GM12865 (cell line): ENCODE results near the gene SURF4.
"Not testable (repeated sequence)": the region's sequence is repeated elsewhere in the genome, so short reads cannot be mapped to it uniquely, and the experiment has no call there.

Experiments used
- DNase-seq: peaks from one replicate; pipeline ENCODE4 v3.0.0; 2010; ENCODE audit warnings: low read depth
- H3K4me3 ChIP-seq: 2 replicates; pipeline ENCODE4 v1.5.1; 2011; ENCODE audit warnings: mild to moderate bottlenecking, low read depth, low read length, control low read depth
- CTCF ChIP-seq: IDR thresholded peaks from 2 replicates; pipeline ENCODE4 v1.5.1; 2011; ENCODE audit warnings: low read length, control low read depth, low read depth, inconsistent platforms; ENCODE audit not compliant: insufficient read depth; ENCODE audit errors: missing control alignments

Gene SURF4

GRCh38 chr9:133340256-133340655 lies 35.6 kb downstream of the SURF4 start:
- TF ChIP-seq CTCF = no peak
- no peak for DNase-seq
- H3K4me3 ChIP-seq = no peak overlapping the region

- H3K4me3 ChIP-seq = no peak overlapping the region
- DNase-seq = no peak
- no peak for TF ChIP-seq CTCF
These were observed 36.2 kb downstream of the SURF4 start for GRCh38 chr9:133339641-133340040.

GRCh38 chr9:133335924-133336811 lies 39.7 kb downstream of the SURF4 start, which contains the start of gene SURF6:
TSS of gene SURF6 (minus strand) at chr9:133336188. CDS start at chr9:133336132, 56 bp downstream.
- no peak for TF ChIP-seq CTCF

GRCh38 chr9:133334888-133335287 lies 41.0 kb downstream of the SURF4 start:
- DNase-seq = not testable (repeated sequence)
- H3K4me3 ChIP-seq = peak overlapping the region; percentile 98

More at GRCh38 chr9:133335924-133336811, 39.7 kb downstream of the SURF4 start, which contains the start of gene SURF6:
- peak within 1 kb of the TSS; percentile 98 for H3K4me3 ChIP-seq
- peak; percentile 97 for DNase-seq

- DNase-seq = no peak
- H3K4me3 ChIP-seq = no peak overlapping the region
- no peak for TF ChIP-seq CTCF
These were observed 41.7 kb downstream of the SURF4 start for GRCh38 chr9:133334161-133334560.

- H3K4me3 ChIP-seq = no peak overlapping the region
- no peak for DNase-seq
- no peak for TF ChIP-seq CTCF
These were observed 42.3 kb downstream of the SURF4 start for GRCh38 chr9:133333566-133333965.

GRCh38 chr9:133333011-133333410 lies 42.8 kb downstream of the SURF4 start:
- H3K4me3 ChIP-seq = no peak overlapping the region
- DNase-seq = no peak
- TF ChIP-seq CTCF = no peak
